IMR-90 (cell line): ENCODE data around the gene CDKAL1. TPM values are rescaled to one million over a fixed set of nuclear protein-coding genes. Genes with fewer than 3 reads are reported as not detected.

ENCODE experiments used
- ATAC-seq: fragments of 200-7000 bp; cut with Tn5 transposase; 2 replicates; pipeline ENCODE4 v1.9.1; 2020; ENCODE audit warnings: low read depth, mild to moderate bottlenecking, moderate library complexity
- BruUV-seq: library from RNA; stranded (reverse); fragments of 400-500 nt; replicated peaks from 2 replicates; lab custom pipeline; 2021; lab: Mats Ljungman, UMichigan
- CTCF ChIA-PET: fragments of 300-600 bp; formaldehyde crosslinking; extraction: SDS; loops from one replicate; lab custom pipeline; 2021; ENCODE audit warnings: antibody characterized with exemption; lab: Yijun Ruan, JAX
- POLR2A ChIA-PET: fragments of 300-600 bp; sonication (Branson Sonifier 250); formaldehyde crosslinking; loops from one replicate; lab custom pipeline; 2022; ENCODE audit warnings: antibody characterized with exemption; ENCODE audit not compliant: unreplicated experiment; lab: Charles Lee
- DNase-seq: peaks from one replicate; pipeline ENCODE4 v3.0.0; 2013
- H2AFZ ChIP-seq: replicated peaks from 2 replicates; pipeline ENCODE3; 2013; ENCODE audit warnings: low read length, mild to moderate bottlenecking; ENCODE audit not compliant: poor library complexity
- H2AK5ac ChIP-seq: 2 replicates; pipeline ENCODE4 v1.6.1; 2013; ENCODE audit warnings: low read depth, low read length, inconsistent platforms
- H2AK9ac ChIP-seq: replicated peaks from 2 replicates; pipeline ENCODE3; 2013; ENCODE audit warnings: mild to moderate bottlenecking, low read depth, low read length, moderate library complexity; ENCODE audit not compliant: poor library complexity
- H2BK120ac ChIP-seq: 2 replicates; pipeline ENCODE4 v1.6.1; 2013; ENCODE audit warnings: low read depth, low read length, inconsistent platforms
- H2BK15ac ChIP-seq: 3 replicates; pipeline ENCODE4 v1.6.1; 2013; ENCODE audit warnings: low read depth, low read length, inconsistent platforms
- H2BK20ac ChIP-seq: 2 replicates; pipeline ENCODE4 v1.6.1; 2013; ENCODE audit warnings: low read depth, mild to moderate bottlenecking, inconsistent platforms, low read length, moderate library complexity
- H2BK5ac ChIP-seq: 2 replicates; pipeline ENCODE4 v1.6.1; 2013; ENCODE audit warnings: mild to moderate bottlenecking, low read depth, low read length, inconsistent platforms; ENCODE audit not compliant: poor library complexity, severe bottlenecking
- H3K14ac ChIP-seq: replicated peaks from 2 replicates; pipeline ENCODE4 v1.6.1; 2013; ENCODE audit warnings: low read depth, low read length, inconsistent platforms
- H3K18ac ChIP-seq: 2 replicates; pipeline ENCODE4 v1.6.1; 2013; ENCODE audit warnings: low read depth, low read length, control low read depth
- H3K23ac ChIP-seq: 2 replicates; pipeline ENCODE4 v1.6.1; 2013; ENCODE audit warnings: low read depth, low read length, inconsistent platforms
- H3K27ac ChIP-seq: 2 replicates; pipeline ENCODE4 v1.5.1; 2013; ENCODE audit warnings: mild to moderate bottlenecking, control low read depth, low read length; ENCODE audit not compliant: insufficient read depth
- H3K27me3 ChIP-seq: 2 replicates; pipeline ENCODE4 v1.6.1; 2013; ENCODE audit warnings: low read length; ENCODE audit not compliant: control insufficient read depth, insufficient read depth
- H3K36me3 ChIP-seq: 2 replicates; pipeline ENCODE4 v1.6.1; 2013; ENCODE audit warnings: low read length, mixed read lengths; ENCODE audit not compliant: control insufficient read depth, insufficient read depth
- H3K4ac ChIP-seq: 2 replicates; pipeline ENCODE4 v1.6.1; 2013; ENCODE audit warnings: low read depth, low read length, inconsistent platforms
- H3K4me1 ChIP-seq: 2 replicates; pipeline ENCODE4 v1.6.1; 2013; ENCODE audit warnings: low read length, mixed read lengths; ENCODE audit not compliant: control insufficient read depth, insufficient read depth
- H3K4me2 ChIP-seq: 2 replicates; pipeline ENCODE4 v1.6.1; 2013; ENCODE audit warnings: low read depth, mild to moderate bottlenecking, control low read depth, low read length, moderate library complexity
- H3K4me3 ChIP-seq: 2 replicates; pipeline ENCODE4 v1.5.1; 2013; ENCODE audit warnings: low read depth, mild to moderate bottlenecking, control low read depth, low read length, moderate library complexity; ENCODE audit not compliant: insufficient read depth
- H3K56ac ChIP-seq: 2 replicates; pipeline ENCODE4 v1.6.1; 2013; ENCODE audit warnings: low read length, inconsistent platforms; ENCODE audit not compliant: insufficient read depth; ENCODE audit errors: extremely low read depth
- H3K79me1 ChIP-seq, 2 experiments: 2 replicates each; pipeline ENCODE4 v1.6.1; 2013; ENCODE audit warnings: low read length in 2 of 2, inconsistent platforms in 1 of 2, low read depth in 1 of 2
- H3K9ac ChIP-seq: 2 replicates; pipeline ENCODE4 v1.6.1; 2013; ENCODE audit warnings: low read depth, low read length, control low read depth
- H3K9me1 ChIP-seq: 2 replicates; pipeline ENCODE4 v1.6.1; 2013; ENCODE audit warnings: low read length, inconsistent platforms; ENCODE audit not compliant: insufficient read depth
- H3K9me3 ChIP-seq: 2 replicates; pipeline ENCODE4 v1.6.1; 2013; ENCODE audit warnings: low read length; ENCODE audit not compliant: control insufficient read depth, insufficient read depth
- H4K20me1 ChIP-seq: 2 replicates; pipeline ENCODE4 v1.6.1; 2013; ENCODE audit warnings: low read length, inconsistent platforms; ENCODE audit not compliant: insufficient read depth
- H4K5ac ChIP-seq: 2 replicates; pipeline ENCODE4 v1.6.1; 2013; ENCODE audit warnings: mild to moderate bottlenecking, low read depth, low read length, control low read depth
- H4K8ac ChIP-seq, 2 experiments: 2 replicates each; pipeline ENCODE4 v1.6.1; 2013; ENCODE audit warnings: low read depth in 2 of 2, low read length in 2 of 2, control low read depth in 1 of 2, inconsistent platforms in 1 of 2
- H4K91ac ChIP-seq: 2 replicates; pipeline ENCODE4 v1.6.1; 2013; ENCODE audit warnings: low read depth, low read length, inconsistent platforms; ENCODE audit not compliant: insufficient read depth
- BHLHE40 ChIP-seq: fragments of 150-350 bp; IDR thresholded peaks from 2 replicates; pipeline ENCODE4 v1.6.1; 2016; ENCODE audit warnings: mild to moderate bottlenecking, low read depth, low read length
- CEBPB ChIP-seq: IDR thresholded peaks from 2 replicates; pipeline ENCODE4 v1.6.1; 2012; ENCODE audit warnings: low read depth, low read length, improper control_type of control experiment
- CHD1 ChIP-seq: IDR thresholded peaks from 2 replicates; pipeline ENCODE4 v1.6.1; 2012; ENCODE audit warnings: low read depth, low read length, improper control_type of control experiment
- MAZ ChIP-seq: IDR thresholded peaks from 2 replicates; pipeline ENCODE4 v1.6.1; 2012; ENCODE audit warnings: low read depth, mild to moderate bottlenecking, low read length, improper control_type of control experiment, moderate library complexity, borderline replicate concordance
- MXI1 ChIP-seq: IDR thresholded peaks from 2 replicates; pipeline ENCODE4 v1.6.1; 2012; ENCODE audit warnings: low read depth, mild to moderate bottlenecking, low read length, moderate library complexity, borderline replicate concordance
- NFE2L2 ChIP-seq: fragments of 150-350 bp; IDR thresholded peaks from 2 replicates; pipeline ENCODE4 v1.6.1; 2016; ENCODE audit warnings: low read depth, mild to moderate bottlenecking, low read length
- POLR2A ChIP-seq: IDR thresholded peaks from 2 replicates; pipeline ENCODE4 v1.6.1; 2012; ENCODE audit warnings: mild to moderate bottlenecking, low read depth, low read length
- SMC3 ChIP-seq: fragments of 150-350 bp; IDR thresholded peaks from 2 replicates; pipeline ENCODE4 v1.6.1; 2016; ENCODE audit warnings: low read depth, mild to moderate bottlenecking, antibody characterized with exemption, low read length, moderate library complexity
- WGBS, 2 experiments: methylation state at CpG; one replicate each; pipeline versions ENCODE4 v1.1.5 to v1.1.7; 2013; ENCODE audit warnings: missing lambda C conversion rate in 2 of 2; ENCODE audit not compliant: insufficient read length in 1 of 2; ENCODE audit errors: extremely low coverage in 2 of 2; 5-methylcytosine and 5-hydroxymethylcytosine counted together
- dilution Hi-C: fragments of 300-500 bp; cut with HindIII; formaldehyde crosslinking; loops from one replicate; pipeline ENCODE4 v1.14.3; 2018; ENCODE audit warnings: low sequenced_read_pairs; ENCODE audit not compliant: unreplicated experiment
- in situ Hi-C: fragments of 300-500 bp; cut with MboI; formaldehyde crosslinking; loops from 3 replicates; pipeline ENCODE4 v1.14.3; 2019; ENCODE audit warnings: low sequenced_read_pairs, inconsistent platforms, mixed read lengths
- intact Hi-C: fragments of 100-400 bp; cut with micrococcal nuclease; formaldehyde crosslinking; loops from 2 replicates; pipeline ENCODE4 v1.10.0; 2022
- polyA plus RNA-seq, 3 experiments: library from polyadenylated mRNA; depleted of rRNA; stranded (reverse); fragments of >200 nt; gene quantifications; 2 replicates each; pipeline ENCODE4 v1.2.3, GENCODE V29; 2012; ENCODE audit warnings: low replicate concordance in 1 of 3
- total RNA-seq: library from RNA; depleted of rRNA; stranded (reverse); fragments of >200 nt; gene quantifications from 2 replicates; pipeline ENCODE4 v1.2.3, GENCODE V29; 2012
- TF ChIP-seq, protein P1 (sequence below): fragments of 150-350 bp; IDR thresholded peaks from 2 replicates; pipeline ENCODE4 v1.6.1; 2016; ENCODE audit warnings: low read depth, mild to moderate bottlenecking, low read length, moderate library complexity, borderline replicate concordance

CDKAL1 gene
- total and polyA plus RNA-seq, 2 of the 4 experiments (the other 2 are of a cell fraction), result 3.7 to 13.1 TPM

DNA sequence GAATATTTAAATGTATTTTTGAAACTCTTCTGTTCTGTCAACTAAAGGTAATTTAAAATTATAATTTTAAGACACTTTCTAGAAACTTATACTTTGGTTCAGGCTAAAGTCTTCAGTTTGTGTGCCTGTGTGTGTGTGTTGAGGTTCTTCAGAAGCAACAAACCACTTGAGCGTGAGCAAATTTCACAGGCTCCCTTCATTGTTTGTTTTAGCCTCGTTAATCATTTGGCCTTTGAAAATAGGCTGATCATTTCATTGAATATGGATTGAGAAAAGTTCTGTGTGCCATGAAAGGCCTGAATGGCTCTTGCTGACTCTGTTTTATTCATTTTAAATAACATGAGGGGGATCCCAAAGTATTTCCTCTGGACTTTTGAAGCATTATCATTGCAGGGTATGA, 420.1 kb downstream of the CDKAL1 start:
- no peak overlapping the region for H2AFZ ChIP-seq
- no peak overlapping the region for H4K8ac ChIP-seq
- intact Hi-C loops, result no loop called here
- DNase-seq (no peak), ATAC-seq (no peak)
- H4K91ac ChIP-seq, result no peak overlapping the region
- H3K27ac ChIP-seq, result no peak overlapping the region
- H3K56ac ChIP-seq, result no peak overlapping the region
- no peak overlapping the region for H2BK15ac ChIP-seq
- H3K9me3 ChIP-seq, result no peaks in the 10 kb centered on the region
- H3K9ac ChIP-seq, result no peak overlapping the region
- H3K4ac ChIP-seq, result no peak overlapping the region
- H4K20me1 ChIP-seq, result no peaks in the 10 kb centered on the region
- peaks cover 5% of the 10 kb centered on the region for H3K4me1 ChIP-seq
- no peak overlapping the region for H2BK20ac ChIP-seq
- ChIA-PET CTCF (no interaction called here), POLR2A (no interaction called here)
- H3K9me1 ChIP-seq, result peaks cover 4% of the 10 kb centered on the region; the same call in 1 of the 2 replicates
- TF ChIP-seq MXI1, result no peak
- no peak for TF ChIP-seq MAZ
- TF ChIP-seq, protein P1, sequence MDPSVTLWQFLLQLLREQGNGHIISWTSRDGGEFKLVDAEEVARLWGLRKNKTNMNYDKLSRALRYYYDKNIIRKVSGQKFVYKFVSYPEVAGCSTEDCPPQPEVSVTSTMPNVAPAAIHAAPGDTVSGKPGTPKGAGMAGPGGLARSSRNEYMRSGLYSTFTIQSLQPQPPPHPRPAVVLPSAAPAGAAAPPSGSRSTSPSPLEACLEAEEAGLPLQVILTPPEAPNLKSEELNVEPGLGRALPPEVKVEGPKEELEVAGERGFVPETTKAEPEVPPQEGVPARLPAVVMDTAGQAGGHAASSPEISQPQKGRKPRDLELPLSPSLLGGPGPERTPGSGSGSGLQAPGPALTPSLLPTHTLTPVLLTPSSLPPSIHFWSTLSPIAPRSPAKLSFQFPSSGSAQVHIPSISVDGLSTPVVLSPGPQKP, result no peak
- TF ChIP-seq NFE2L2, result no peak
- TF ChIP-seq CHD1, result no peak
- TF ChIP-seq CEBPB, result no peak
- TF ChIP-seq SMC3, result no peak
- no peak for TF ChIP-seq BHLHE40
- no peak for TF ChIP-seq POLR2A
- in situ Hi-C loops, result no loop called here
- no peak overlapping the region for H4K5ac ChIP-seq
- H2AK5ac ChIP-seq, result no peak overlapping the region
- H3K27me3 ChIP-seq, result no peaks in the 10 kb centered on the region
- H3K14ac ChIP-seq, result no peak overlapping the region
- no CpG with 5 or more reads among the region's 2 CpGs for whole genome bisulfite sequencing, 2 experiments
- no peaks in the 10 kb centered on the region for H3K79me1 ChIP-seq
- no peak overlapping the region for H3K4me3 ChIP-seq
- no peak overlapping the region for H2BK120ac ChIP-seq
- H2AK9ac ChIP-seq, result no peak overlapping the region
- no peak overlapping the region for H3K4me2 ChIP-seq
- H3K18ac ChIP-seq, result no peak overlapping the region
- H3K23ac ChIP-seq, result no peak overlapping the region
- H2BK5ac ChIP-seq, result no peak overlapping the region
- BruUV-seq, result no TSS peak
- H3K36me3 ChIP-seq, result no peaks in the 10 kb centered on the region
- dilution Hi-C loops, result no loop called here
